A549 (cell line): ENCODE measurements around the gene SLC22A23. TPM values are rescaled to one million over a fixed set of nuclear protein-coding genes. Genes with fewer than 3 reads are reported as not detected.

Source experiments
- ATAC-seq, 2 experiments: fragments of 200-7000 bp in 1 of 2; fragments of >200 bp in 1 of 2; cut with Nextera tagmentation in 1 of 2; cut with Tn5 transposase in 1 of 2; 3 replicates each; pipeline versions ENCODE4 v1.8.0 to v1.9.1; 2018 to 2020; ENCODE audit warnings: mild to moderate bottlenecking in 1 of 2, moderate library complexity in 1 of 2
- CTCF ChIA-PET: fragments of 300-600 bp; sonication (Branson Sonifier 250); formaldehyde crosslinking; extraction: SDS; loops from one replicate; lab custom pipeline; 2021; ENCODE audit warnings: antibody characterized with exemption, inconsistent platforms; lab: Yijun Ruan, JAX
- POLR2A ChIA-PET: fragments of 350-600 bp; formaldehyde crosslinking; extraction: SDS; loops from one replicate; lab custom pipeline; 2021; ENCODE audit warnings: antibody characterized with exemption, inconsistent platforms; lab: Yijun Ruan, JAX
- DNase-seq, 2 experiments: peaks; one replicate each; pipeline versions ENCODE4 v3.0.0 to v3.0.0-alpha.2; 2011 to 2016; ENCODE audit warnings: low read depth in 1 of 2, low spot score in 1 of 2
- FAIRE-seq: peaks from 2 replicates; lab custom pipeline; 2011; peaks lifted over from hg19 to GRCh38; lab: Jason Lieb, UNC
- H3K27ac ChIP-seq, 2 experiments: fragments of >200 bp; sonication (Bioruptor Twin); formaldehyde crosslinking; 3 replicates each; pipeline ENCODE4 v1.5.1; 2016 to 2017
- H3K4me1 ChIP-seq: fragments of >200 bp; sonication (Bioruptor Twin); formaldehyde crosslinking; 3 replicates; pipeline ENCODE4 v1.6.1; 2016
- H3K4me2 ChIP-seq: fragments of >200 bp; sonication (Bioruptor Twin); formaldehyde crosslinking; 3 replicates; pipeline ENCODE4 v1.6.1; 2016
- H3K4me3 ChIP-seq: fragments of >200 bp; sonication (Bioruptor Twin); formaldehyde crosslinking; 3 replicates; pipeline ENCODE4 v1.5.1; 2016
- H3K9me3 ChIP-seq: fragments of >200 bp; sonication (Bioruptor Twin); formaldehyde crosslinking; 3 replicates; pipeline ENCODE4 v1.6.1; 2016
- ATOH8 ChIP-seq: fragments of 250-450 bp; sonication (Bioruptor Pico); IDR thresholded peaks from 2 replicates; pipeline ENCODE4 v1.5.0; 2020; ENCODE audit warnings: low read depth, mild to moderate bottlenecking, moderate library complexity
- BHLHE40 ChIP-seq: IDR thresholded peaks from 2 replicates; pipeline ENCODE4 v1.6.1; 2012; ENCODE audit warnings: low read depth, low read length, inconsistent platforms
- CBX2 ChIP-seq: fragments of 200-600 bp; sonication (generic); IDR thresholded peaks from 2 replicates; pipeline ENCODE4 v1.6.1; 2016; ENCODE audit warnings: low read depth, mild to moderate bottlenecking, borderline replicate concordance
- CBX8 ChIP-seq: fragments of 200-600 bp; sonication (generic); IDR thresholded peaks from 2 replicates; pipeline ENCODE4 v1.6.1; 2016
- CEBPB ChIP-seq, 2 experiments: fragments of >200 bp in 1 of 2; sonication (Bioruptor Twin) in 1 of 2; formaldehyde crosslinking in 1 of 2; IDR thresholded peaks; 2 replicates each; pipeline ENCODE4 v1.6.1; 2012 to 2016
- CHD2 ChIP-seq: fragments of 150-350 bp; IDR thresholded peaks from 2 replicates; pipeline ENCODE4 v1.6.1; 2014; ENCODE audit warnings: low read length; ENCODE audit not compliant: partially characterized antibody
- CHD4 ChIP-seq: fragments of 200-600 bp; sonication (generic); IDR thresholded peaks from 2 replicates; pipeline ENCODE4 v1.6.1; 2016; ENCODE audit warnings: antibody characterized with exemption, mild to moderate bottlenecking, borderline replicate concordance
- EHF ChIP-seq: fragments of 250-450 bp; sonication (Bioruptor Pico); IDR thresholded peaks from 2 replicates; pipeline ENCODE4 v1.5.0; 2020; ENCODE audit warnings: mild to moderate bottlenecking
- EP300 ChIP-seq, 2 experiments: fragments of >200 bp; sonication (Bioruptor Twin); formaldehyde crosslinking; IDR thresholded peaks; 2 replicates in 1 of 2; 3 replicates in 1 of 2; pipeline ENCODE4 v1.6.1; 2016 to 2017
- ESRRA ChIP-seq: fragments of 150-350 bp; IDR thresholded peaks from 2 replicates; pipeline ENCODE4 v1.6.1; 2014; ENCODE audit warnings: mild to moderate bottlenecking, low read length, borderline replicate concordance
- FOSB ChIP-seq: fragments of 250-450 bp; sonication (Bioruptor Pico); IDR thresholded peaks from 2 replicates; pipeline ENCODE4 v1.5.0; 2020; ENCODE audit warnings: mild to moderate bottlenecking, moderate library complexity
- GATA3 ChIP-seq: IDR thresholded peaks from 2 replicates; pipeline ENCODE4 v1.6.1; 2012; ENCODE audit warnings: borderline replicate concordance
- HDAC2 ChIP-seq: fragments of 200-600 bp; sonication (generic); IDR thresholded peaks from 2 replicates; pipeline ENCODE4 v1.6.1; 2016
- HOXB13 ChIP-seq: fragments of 250-450 bp; sonication (Bioruptor Pico); IDR thresholded peaks from 2 replicates; pipeline ENCODE4 v1.5.0; 2020; ENCODE audit warnings: low read depth, mild to moderate bottlenecking, moderate library complexity
- HOXB5 ChIP-seq: fragments of 250-450 bp; sonication (Bioruptor Pico); IDR thresholded peaks from 2 replicates; pipeline ENCODE4 v1.5.0; 2020; ENCODE audit warnings: mild to moderate bottlenecking, moderate library complexity
- KDM1A ChIP-seq: fragments of 200-600 bp; sonication (generic); IDR thresholded peaks from 2 replicates; pipeline ENCODE4 v1.6.1; 2016; ENCODE audit warnings: low read depth, mild to moderate bottlenecking
- MAZ ChIP-seq: fragments of 150-350 bp; IDR thresholded peaks from 2 replicates; pipeline ENCODE4 v1.6.1; 2014; ENCODE audit warnings: antibody characterized with exemption, low read depth, low read length, borderline replicate concordance
- NR3C1 ChIP-seq: fragments of >200 bp; sonication (Bioruptor Twin); formaldehyde crosslinking; IDR thresholded peaks from 3 replicates; pipeline ENCODE4 v1.6.1; 2017
- POLR2A ChIP-seq: IDR thresholded peaks from 2 replicates; pipeline ENCODE4 v1.6.1; 2012; ENCODE audit warnings: mild to moderate bottlenecking, low read length
- POLR2AphosphoS2 ChIP-seq: conservative IDR thresholded peaks from 2 replicates; pipeline ENCODE4 v1.6.1; 2012; ENCODE audit warnings: low read length, improper control_type of control experiment, inconsistent platforms
- RAD21 ChIP-seq, 2 experiments: fragments of >200 bp in 1 of 2; sonication (Bioruptor Twin) in 1 of 2; formaldehyde crosslinking in 1 of 2; IDR thresholded peaks in 1 of 2; conservative IDR thresholded peaks in 1 of 2; 2 replicates in 1 of 2; 3 replicates in 1 of 2; pipeline ENCODE4 v1.6.1; 2012 to 2018; ENCODE audit warnings: inconsistent platforms in 1 of 2
- RARB ChIP-seq: fragments of 250-450 bp; sonication (Bioruptor Pico); IDR thresholded peaks from 2 replicates; pipeline ENCODE4 v1.8.0; 2021; ENCODE audit warnings: mild to moderate bottlenecking, moderate library complexity
- RCOR1 ChIP-seq: fragments of 150-350 bp; IDR thresholded peaks from 2 replicates; pipeline ENCODE4 v1.6.1; 2014; ENCODE audit warnings: antibody characterized with exemption, low read length, low read depth
- RFX5 ChIP-seq: fragments of 450-650 bp; IDR thresholded peaks from 2 replicates; pipeline ENCODE4 v1.7.1; 2014; ENCODE audit warnings: antibody characterized with exemption, mild to moderate bottlenecking, moderate library complexity
- SMC3 ChIP-seq: fragments of >200 bp; sonication (Bioruptor Twin); formaldehyde crosslinking; IDR thresholded peaks from 3 replicates; pipeline ENCODE4 v1.6.1; 2018; ENCODE audit warnings: inconsistent platforms
- SREBF2 ChIP-seq: fragments of 450-650 bp; IDR thresholded peaks from 2 replicates; pipeline ENCODE4 v1.6.1; 2014; ENCODE audit warnings: mild to moderate bottlenecking, moderate library complexity
- TP53 ChIP-seq: fragments of 250-450 bp; sonication (Bioruptor Pico); IDR thresholded peaks from 2 replicates; pipeline ENCODE4 v1.5.0; 2021; ENCODE audit warnings: mild to moderate bottlenecking, moderate library complexity
- USF2 ChIP-seq: fragments of 450-650 bp; IDR thresholded peaks from 2 replicates; pipeline ENCODE4 v1.6.1; 2014; ENCODE audit warnings: antibody characterized with exemption
- ZFP36 ChIP-seq: fragments of 450-650 bp; IDR thresholded peaks from 2 replicates; pipeline ENCODE4 v1.6.1; 2014; ENCODE audit warnings: borderline replicate concordance; ENCODE audit not compliant: partially characterized antibody
- ZNF302 ChIP-seq: fragments of 250-450 bp; sonication (Bioruptor Pico); IDR thresholded peaks from 2 replicates; pipeline ENCODE4 v1.9.0; 2021; ENCODE audit warnings: inconsistent platforms, mild to moderate bottlenecking, moderate library complexity
- ZSCAN20 ChIP-seq: fragments of 250-450 bp; sonication (Bioruptor Pico); IDR thresholded peaks from 2 replicates; pipeline ENCODE4 v1.8.0; 2022; ENCODE audit warnings: mild to moderate bottlenecking, moderate library complexity
- WGBS: methylation state at CpG from one replicate; pipeline ENCODE4 v1.1.6; 2017; ENCODE audit errors: missing lambda C conversion rate; 5-methylcytosine and 5-hydroxymethylcytosine counted together
- polyA plus RNA-seq, 4 experiments: library from polyadenylated mRNA; depleted of rRNA in 3 of 4; stranded (reverse); fragments of >200 nt; fragmentation: RNase III in 1 of 4; extraction: RNeasy Plus Mini Kit Qiagen cat#74134 plus additional on column Dnase treatment in 1 of 4; gene quantifications; 2 replicates in 3 of 4; 3 replicates in 1 of 4; pipeline ENCODE4 v1.2.3, GENCODE V29; 2011 to 2017
- TF ChIP-seq, protein P1 (sequence below): fragments of >200 bp; sonication (Bioruptor Twin); formaldehyde crosslinking; IDR thresholded peaks from 3 replicates; pipeline ENCODE4 v1.5.1; 2016
- TF ChIP-seq, protein P2 (sequence below): IDR thresholded peaks from 2 replicates; pipeline ENCODE4 v1.6.1; 2012
- TF ChIP-seq, protein P3 (sequence below): IDR thresholded peaks from 2 replicates; pipeline ENCODE4 v1.6.1; 2012
- TF ChIP-seq, protein P4 (sequence below): fragments of 250-450 bp; sonication (Bioruptor Pico); IDR thresholded peaks from 2 replicates; pipeline ENCODE4 v1.5.0; 2021; ENCODE audit warnings: mild to moderate bottlenecking, moderate library complexity, borderline replicate concordance

SLC22A23 gene
- polyA plus RNA-seq, 2 of the 4 experiments (the other 2 are of a cell fraction) = 4.4 to 6.2 TPM

- ATAC-seq (peak; percentile 78 to 92), DNase-seq (peak; percentile 29 to 81), FAIRE-seq (no peak)
- no peaks in the 10 kb centered on the region for H3K9me3 ChIP-seq
- ChIA-PET CTCF (interaction anchor here (0.7 to 1.2 kb wide), 5 partner anchors 11 to 82 kb away, joined by 3 read pairs; partner anchors contain the start of gene SLC22A23), POLR2A (no interaction called here)
- H3K4me2 ChIP-seq = peak overlapping the region; percentile 78
- 40% methylated on average over 13 of the region's 13 CpGs for WGBS
- no peak overlapping the region for H3K4me3 ChIP-seq
- peaks cover 93% of the 10 kb centered on the region for H3K4me1 ChIP-seq
- H3K27ac ChIP-seq = peak overlapping the region; percentile 63 to 80
- no peak for TF ChIP-seq ZFP36
- TF ChIP-seq FOSB (CRISPR knock-in tag) = no peak
- peak; percentile 77 for TF ChIP-seq GATA3
- no peak for TF ChIP-seq BHLHE40
- no peak for TF ChIP-seq ATOH8
- no peak for TF ChIP-seq EHF (CRISPR knock-in tag)
- TF ChIP-seq, protein P1, sequence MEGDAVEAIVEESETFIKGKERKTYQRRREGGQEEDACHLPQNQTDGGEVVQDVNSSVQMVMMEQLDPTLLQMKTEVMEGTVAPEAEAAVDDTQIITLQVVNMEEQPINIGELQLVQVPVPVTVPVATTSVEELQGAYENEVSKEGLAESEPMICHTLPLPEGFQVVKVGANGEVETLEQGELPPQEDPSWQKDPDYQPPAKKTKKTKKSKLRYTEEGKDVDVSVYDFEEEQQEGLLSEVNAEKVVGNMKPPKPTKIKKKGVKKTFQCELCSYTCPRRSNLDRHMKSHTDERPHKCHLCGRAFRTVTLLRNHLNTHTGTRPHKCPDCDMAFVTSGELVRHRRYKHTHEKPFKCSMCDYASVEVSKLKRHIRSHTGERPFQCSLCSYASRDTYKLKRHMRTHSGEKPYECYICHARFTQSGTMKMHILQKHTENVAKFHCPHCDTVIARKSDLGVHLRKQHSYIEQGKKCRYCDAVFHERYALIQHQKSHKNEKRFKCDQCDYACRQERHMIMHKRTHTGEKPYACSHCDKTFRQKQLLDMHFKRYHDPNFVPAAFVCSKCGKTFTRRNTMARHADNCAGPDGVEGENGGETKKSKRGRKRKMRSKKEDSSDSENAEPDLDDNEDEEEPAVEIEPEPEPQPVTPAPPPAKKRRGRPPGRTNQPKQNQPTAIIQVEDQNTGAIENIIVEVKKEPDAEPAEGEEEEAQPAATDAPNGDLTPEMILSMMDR = no peak
- TF ChIP-seq CEBPB (IDR thresholded peaks at IDR 0.05) = peak; percentile 57 to 75
- no peak for TF ChIP-seq ZSCAN20
- no peak for TF ChIP-seq RARB (CRISPR knock-in tag)
- TF ChIP-seq, protein P2, sequence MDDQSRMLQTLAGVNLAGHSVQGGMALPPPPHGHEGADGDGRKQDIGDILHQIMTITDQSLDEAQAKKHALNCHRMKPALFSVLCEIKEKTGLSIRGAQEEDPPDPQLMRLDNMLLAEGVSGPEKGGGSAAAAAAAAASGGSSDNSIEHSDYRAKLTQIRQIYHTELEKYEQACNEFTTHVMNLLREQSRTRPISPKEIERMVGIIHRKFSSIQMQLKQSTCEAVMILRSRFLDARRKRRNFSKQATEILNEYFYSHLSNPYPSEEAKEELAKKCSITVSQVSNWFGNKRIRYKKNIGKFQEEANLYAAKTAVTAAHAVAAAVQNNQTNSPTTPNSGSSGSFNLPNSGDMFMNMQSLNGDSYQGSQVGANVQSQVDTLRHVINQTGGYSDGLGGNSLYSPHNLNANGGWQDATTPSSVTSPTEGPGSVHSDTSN = no peak
- no peak for TF ChIP-seq CHD4
- TF ChIP-seq USF2 = no peak
- no peak for TF ChIP-seq CBX2
- no peak for TF ChIP-seq HOXB5 (CRISPR knock-in tag)
- no peak for TF ChIP-seq NR3C1
- no peak for TF ChIP-seq CBX8
- TF ChIP-seq HDAC2 = no peak
- peak; percentile 37; the same call in 2 of the 3 replicates for TF ChIP-seq SMC3
- TF ChIP-seq SREBF2 = no peak
- no peak for TF ChIP-seq HOXB13 (CRISPR knock-in tag)
- no peak for TF ChIP-seq RCOR1
- no peak for TF ChIP-seq KDM1A
- no peak for TF ChIP-seq MAZ
- no peak for TF ChIP-seq RFX5
- TF ChIP-seq, protein P3, sequence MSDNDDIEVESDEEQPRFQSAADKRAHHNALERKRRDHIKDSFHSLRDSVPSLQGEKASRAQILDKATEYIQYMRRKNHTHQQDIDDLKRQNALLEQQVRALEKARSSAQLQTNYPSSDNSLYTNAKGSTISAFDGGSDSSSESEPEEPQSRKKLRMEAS = peak; percentile 57
- TF ChIP-seq POLR2A = no peak
- peak; percentile 33 to 46; a peak in 4 of 5 replicates for TF ChIP-seq RAD21 (conservative IDR thresholded peaks at IDR 0.05 in 1 of 2, IDR thresholded peaks at IDR 0.05 in 1 of 2)
- TF ChIP-seq POLR2AphosphoS2 = no peak
- no peak for TF ChIP-seq TP53 (CRISPR knock-in tag)
- TF ChIP-seq CHD2 = no peak
- TF ChIP-seq EP300 (IDR thresholded peaks at IDR 0.05) = peak in 1 of 2 experiments; percentile 17; a peak in 1 of 5 replicates
- no peak for TF ChIP-seq ESRRA
- TF ChIP-seq, protein P4, sequence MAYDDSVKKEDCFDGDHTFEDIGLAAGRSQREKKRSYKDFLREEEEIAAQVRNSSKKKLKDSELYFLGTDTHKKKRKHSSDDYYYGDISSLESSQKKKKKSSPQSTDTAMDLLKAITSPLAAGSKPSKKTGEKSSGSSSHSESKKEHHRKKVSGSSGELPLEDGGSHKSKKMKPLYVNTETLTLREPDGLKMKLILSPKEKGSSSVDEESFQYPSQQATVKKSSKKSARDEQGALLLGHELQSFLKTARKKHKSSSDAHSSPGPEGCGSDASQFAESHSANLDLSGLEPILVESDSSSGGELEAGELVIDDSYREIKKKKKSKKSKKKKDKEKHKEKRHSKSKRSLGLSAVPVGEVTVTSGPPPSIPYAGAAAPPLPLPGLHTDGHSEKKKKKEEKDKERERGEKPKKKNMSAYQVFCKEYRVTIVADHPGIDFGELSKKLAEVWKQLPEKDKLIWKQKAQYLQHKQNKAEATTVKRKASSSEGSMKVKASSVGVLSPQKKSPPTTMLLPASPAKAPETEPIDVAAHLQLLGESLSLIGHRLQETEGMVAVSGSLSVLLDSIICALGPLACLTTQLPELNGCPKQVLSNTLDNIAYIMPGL (CRISPR knock-in tag) = no peak
- no peak for TF ChIP-seq ZNF302 (CRISPR knock-in tag)
Observed at GRCh38 chr6:3403238-3404173, 53.3 kb downstream of the SLC22A23 start.
